ENCODE results near the gene NUBP2. TPM values are rescaled to one million over a fixed set of nuclear protein-coding genes. Genes with fewer than 3 reads are reported as not detected.

NUBP2 gene
- total and polyA plus RNA-seq, 2 donors (not counting 3 experiments of a cell fraction or from before 2014, with no cell fraction given): 55.0 to 69.6 TPM

DNA sequence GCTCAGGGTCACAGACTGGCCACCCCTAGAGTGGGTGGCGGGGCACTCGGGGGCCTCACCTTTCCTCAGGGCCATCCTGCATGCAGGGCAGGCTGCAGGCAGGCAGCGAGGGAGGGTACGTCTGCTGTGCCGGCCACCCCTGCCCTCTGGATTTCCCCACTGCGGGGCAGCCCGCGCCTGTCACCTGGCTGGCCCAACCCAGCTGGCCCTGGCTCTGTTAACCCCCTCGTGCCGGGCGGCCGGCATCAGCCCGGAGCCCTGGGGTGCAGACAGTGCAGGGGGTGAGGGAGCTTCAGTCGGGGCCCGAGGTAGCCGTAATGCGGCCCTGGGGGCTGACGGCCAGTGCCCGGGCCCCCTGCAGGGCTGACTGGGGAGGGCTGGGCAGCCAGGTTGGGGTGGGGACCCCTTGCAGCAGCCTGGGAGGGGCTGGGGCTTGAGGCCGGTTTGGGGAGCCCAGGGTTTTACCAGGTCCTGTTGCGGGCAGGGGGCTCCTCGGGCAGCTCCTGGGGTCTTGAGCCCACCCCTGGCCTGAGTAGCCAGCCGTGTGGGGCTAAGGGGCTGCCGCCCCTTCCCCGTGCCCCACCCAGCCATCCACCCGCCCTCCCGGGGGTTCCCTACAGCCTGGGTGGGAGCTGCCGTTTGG is 10.9 kb downstream of the NUBP2 start, which contains the start of gene IGFALS:
Gene IGFALS, minus strand, starts transcription at position 128 of the 643 bp plus-strand sequence. Its CDS starts 53 bp downstream, at position 75.
- CTCF ChIA-PET: no interaction called here

DNA sequence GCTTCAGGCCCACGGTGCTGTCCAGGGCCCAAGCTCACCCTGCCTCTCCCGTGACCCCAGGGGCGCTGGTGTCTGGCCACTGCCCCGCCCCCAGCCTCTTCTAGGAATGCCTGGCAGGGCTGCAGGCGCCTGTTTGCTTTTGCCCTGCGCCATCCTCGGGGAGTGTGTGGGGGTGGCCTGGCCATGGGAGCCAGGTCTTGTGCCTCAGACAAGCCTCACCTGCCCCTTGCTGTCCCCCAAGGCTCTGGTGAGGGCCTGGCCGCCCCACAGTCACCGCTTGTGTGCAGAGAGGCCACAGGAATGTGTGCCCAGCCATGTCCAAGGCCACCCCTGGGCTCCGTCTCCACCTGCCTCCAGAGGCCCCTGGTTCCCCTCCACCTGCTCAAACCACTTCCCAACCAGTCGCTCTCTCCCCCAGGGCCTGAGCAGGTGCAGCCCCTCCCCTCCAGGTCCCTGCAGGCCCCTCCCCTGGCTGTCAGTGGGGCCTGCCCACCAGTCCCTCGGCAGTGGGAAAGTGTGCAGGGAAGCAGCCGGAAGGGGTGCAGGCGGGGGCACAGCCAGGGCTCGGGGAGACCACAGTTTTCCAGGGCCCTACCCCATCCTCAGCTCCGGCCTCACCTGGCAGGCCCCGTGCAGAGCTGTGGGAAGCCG is 11.6 kb downstream of the NUBP2 start:
- FAIRE-seq (no peak), DNase-seq (ENCODE audit: low read depth, low spot score) (no peak)
- dilution Hi-C loops (cut with MboI; ENCODE audit: extremely low pct_ligation_motif_present, low sequenced_read_pairs): no loop called here
- Histone ChIP-seq H3K9ac (replicated peaks; ENCODE audit: extremely low read depth, insufficient read depth, low read length) (no peak overlapping the region), H2AFZ (ENCODE audit: low read depth, low read length) (no peak overlapping the region), H3K79me2 (ENCODE audit: control insufficient read depth, insufficient read depth, low read length) (no peaks in the 10 kb centered on the region), H3K27me3 (ENCODE audit: control insufficient read depth in 2 of 2, insufficient read depth in 2 of 2, low read length in 2 of 2) (no peaks in the 10 kb centered on the region), H3K4me3 (replicated peaks in 1 of 3; ENCODE audit: insufficient read depth in 1 of 3, low read depth in 1 of 3, low read length in 3 of 3) (no peak overlapping the region), H4K20me1 (replicated peaks; ENCODE audit: control insufficient read depth, extremely low read depth, insufficient read depth, low read length) (no peaks in the 10 kb centered on the region), H3K27ac (ENCODE audit: insufficient read depth, low read depth, low read length) (no peak overlapping the region), H3K36me3 (ENCODE audit: control insufficient read depth in 2 of 2, extremely low read depth in 1 of 2, insufficient read depth in 2 of 2, low read length in 2 of 2) (no peaks in the 10 kb centered on the region), H3K9me1 (replicated peaks; ENCODE audit: control insufficient read depth, extremely low read depth, insufficient read depth, low read length) (no peaks in the 10 kb centered on the region), H3K4me1 (ENCODE audit: control insufficient read depth, extremely low read depth, insufficient read depth, low read length) (no peaks in the 10 kb centered on the region), H3K4me2 (ENCODE audit: insufficient read depth, low read length) (no peak overlapping the region), H3K9me3 (replicated peaks; ENCODE audit: control insufficient read depth, insufficient read depth, low read length) (no peaks in the 10 kb centered on the region)
- BruUV-seq (replicated peaks): no TSS peak
- POLR2A ChIA-PET: no interaction called here
- intact Hi-C loops (cut with micrococcal nuclease): no loop called here
- TF ChIP-seq, protein P1, sequence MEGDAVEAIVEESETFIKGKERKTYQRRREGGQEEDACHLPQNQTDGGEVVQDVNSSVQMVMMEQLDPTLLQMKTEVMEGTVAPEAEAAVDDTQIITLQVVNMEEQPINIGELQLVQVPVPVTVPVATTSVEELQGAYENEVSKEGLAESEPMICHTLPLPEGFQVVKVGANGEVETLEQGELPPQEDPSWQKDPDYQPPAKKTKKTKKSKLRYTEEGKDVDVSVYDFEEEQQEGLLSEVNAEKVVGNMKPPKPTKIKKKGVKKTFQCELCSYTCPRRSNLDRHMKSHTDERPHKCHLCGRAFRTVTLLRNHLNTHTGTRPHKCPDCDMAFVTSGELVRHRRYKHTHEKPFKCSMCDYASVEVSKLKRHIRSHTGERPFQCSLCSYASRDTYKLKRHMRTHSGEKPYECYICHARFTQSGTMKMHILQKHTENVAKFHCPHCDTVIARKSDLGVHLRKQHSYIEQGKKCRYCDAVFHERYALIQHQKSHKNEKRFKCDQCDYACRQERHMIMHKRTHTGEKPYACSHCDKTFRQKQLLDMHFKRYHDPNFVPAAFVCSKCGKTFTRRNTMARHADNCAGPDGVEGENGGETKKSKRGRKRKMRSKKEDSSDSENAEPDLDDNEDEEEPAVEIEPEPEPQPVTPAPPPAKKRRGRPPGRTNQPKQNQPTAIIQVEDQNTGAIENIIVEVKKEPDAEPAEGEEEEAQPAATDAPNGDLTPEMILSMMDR (IDR thresholded peaks at IDR 0.05; ENCODE audit: extremely low read depth in 1 of 2, insufficient read depth in 1 of 2, low read depth in 1 of 2, low read length in 2 of 2): no peak
- TF ChIP-seq MYC (IDR thresholded peaks at IDR 0.05; ENCODE audit: low read depth, low read length) (no peak), JUN (IDR thresholded peaks at IDR 0.05; ENCODE audit: borderline replicate concordance, insufficient read depth, insufficient read length, low read depth) (no peak), FOS (IDR thresholded peaks at IDR 0.05; ENCODE audit: borderline replicate concordance, insufficient read depth, low read length) (no peak), GATA2 (IDR thresholded peaks at IDR 0.05; ENCODE audit: insufficient read depth, insufficient read length, low read depth, low read length) (no peak), POLR2AphosphoS5 (IDR thresholded peaks at IDR 0.05; ENCODE audit: insufficient read depth, low read depth, low read length) (no peak), EZH2 (IDR thresholded peaks at IDR 0.05; ENCODE audit: borderline replicate concordance, low read depth, low read length, severe bottlenecking) (no peak), POLR2A (IDR thresholded peaks at IDR 0.05; ENCODE audit: low read depth, low read length) (no peak)
- TF ChIP-seq, protein P2, sequence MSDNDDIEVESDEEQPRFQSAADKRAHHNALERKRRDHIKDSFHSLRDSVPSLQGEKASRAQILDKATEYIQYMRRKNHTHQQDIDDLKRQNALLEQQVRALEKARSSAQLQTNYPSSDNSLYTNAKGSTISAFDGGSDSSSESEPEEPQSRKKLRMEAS (IDR thresholded peaks at IDR 0.05; ENCODE audit: insufficient read depth, insufficient read length): no peak
- CTCF ChIA-PET: no interaction called here

More for the DNA sequence above, 10.9 kb downstream of the NUBP2 start, which contains the start of gene IGFALS:
- Histone ChIP-seq H3K9me1 (replicated peaks; ENCODE audit: control insufficient read depth, extremely low read depth, insufficient read depth, low read length) (no peaks in the 10 kb centered on the region), H3K27me3 (ENCODE audit: control insufficient read depth in 2 of 2, insufficient read depth in 2 of 2, low read length in 2 of 2) (no peaks in the 10 kb centered on the region), H3K36me3 (ENCODE audit: control insufficient read depth in 2 of 2, extremely low read depth in 1 of 2, insufficient read depth in 2 of 2, low read length in 2 of 2) (peaks cover 0 to 3% of the 10 kb centered on the region in 2 experiments), H3K27ac (ENCODE audit: insufficient read depth, low read depth, low read length) (no peak within 1 kb of the TSS), H2AFZ (ENCODE audit: low read depth, low read length) (no peak within 1 kb of the TSS), H3K4me3 (replicated peaks in 1 of 3; ENCODE audit: insufficient read depth in 1 of 3, low read depth in 1 of 3, low read length in 3 of 3) (no peak within 1 kb of the TSS), H3K79me2 (ENCODE audit: control insufficient read depth, insufficient read depth, low read length) (no peaks in the 10 kb centered on the region), H3K9ac (replicated peaks; ENCODE audit: extremely low read depth, insufficient read depth, low read length) (no peak within 1 kb of the TSS), H3K4me2 (ENCODE audit: insufficient read depth, low read length) (no peak within 1 kb of the TSS), H3K4me1 (ENCODE audit: control insufficient read depth, extremely low read depth, insufficient read depth, low read length) (no peaks in the 10 kb centered on the region), H3K9me3 (replicated peaks; ENCODE audit: control insufficient read depth, insufficient read depth, low read length) (no peaks in the 10 kb centered on the region), H4K20me1 (replicated peaks; ENCODE audit: control insufficient read depth, extremely low read depth, insufficient read depth, low read length) (no peaks in the 10 kb centered on the region)
- dilution Hi-C loops (cut with MboI; ENCODE audit: extremely low pct_ligation_motif_present, low sequenced_read_pairs) (no loop called here), intact Hi-C loops (cut with micrococcal nuclease) (no loop called here)
- BruUV-seq (replicated peaks): no TSS peak
- POLR2A ChIA-PET: no interaction called here
- TF ChIP-seq POLR2AphosphoS5 (IDR thresholded peaks at IDR 0.05; ENCODE audit: insufficient read depth, low read depth, low read length): no peak
- FAIRE-seq: no peak
- DNase-seq (ENCODE audit: low read depth, low spot score): no peak
